Kidney epithelial cell (primary cell): Measurements from ENCODE around the gene GLP1R. TPM values are rescaled to one million over a fixed set of nuclear protein-coding genes. Genes with fewer than 3 reads are reported as not detected.

Experiments
- DNase-seq: peaks from one replicate; pipeline ENCODE4 v3.0.0-alpha.2; 2010; ENCODE audit warnings: low read depth
- H3K27me3 ChIP-seq: 2 replicates; pipeline ENCODE4 v1.6.0; 2011; ENCODE audit warnings: low read length; ENCODE audit not compliant: control insufficient read depth, insufficient read depth
- H3K36me3 ChIP-seq: 2 replicates; pipeline ENCODE4 v1.5.1; 2011; ENCODE audit warnings: low read length; ENCODE audit not compliant: control insufficient read depth, insufficient read depth
- H3K4me3 ChIP-seq: 2 replicates; pipeline ENCODE4 v1.5.1; 2011; ENCODE audit warnings: low read depth, mild to moderate bottlenecking, control low read depth, low read length
- CTCF ChIP-seq: IDR thresholded peaks from 2 replicates; pipeline ENCODE4 v1.5.1; 2011; ENCODE audit warnings: mild to moderate bottlenecking, moderate library complexity, low read length, control low read depth, inconsistent platforms; ENCODE audit not compliant: insufficient read depth, poor library complexity, severe bottlenecking
- total RNA-seq: library from RNA; depleted of rRNA; stranded (reverse); fragments of >200 nt; gene quantifications from 2 replicates; pipeline ENCODE4 v1.2.3, GENCODE V29; 2015

Gene GLP1R
- total RNA-seq, 1 donor from 2014 or later: 0.17 TPM

- Histone ChIP-seq H3K36me3 (no peaks in the 10 kb centered on the region), H3K4me3 (no peak overlapping the region), H3K27me3 (peaks cover 13% of the 10 kb centered on the region)
- DNase-seq: no peak
- no peak for TF ChIP-seq CTCF
These were observed 13.0 kb downstream of the GLP1R start for GRCh38 chr6:39061588-39061987.

DNA sequence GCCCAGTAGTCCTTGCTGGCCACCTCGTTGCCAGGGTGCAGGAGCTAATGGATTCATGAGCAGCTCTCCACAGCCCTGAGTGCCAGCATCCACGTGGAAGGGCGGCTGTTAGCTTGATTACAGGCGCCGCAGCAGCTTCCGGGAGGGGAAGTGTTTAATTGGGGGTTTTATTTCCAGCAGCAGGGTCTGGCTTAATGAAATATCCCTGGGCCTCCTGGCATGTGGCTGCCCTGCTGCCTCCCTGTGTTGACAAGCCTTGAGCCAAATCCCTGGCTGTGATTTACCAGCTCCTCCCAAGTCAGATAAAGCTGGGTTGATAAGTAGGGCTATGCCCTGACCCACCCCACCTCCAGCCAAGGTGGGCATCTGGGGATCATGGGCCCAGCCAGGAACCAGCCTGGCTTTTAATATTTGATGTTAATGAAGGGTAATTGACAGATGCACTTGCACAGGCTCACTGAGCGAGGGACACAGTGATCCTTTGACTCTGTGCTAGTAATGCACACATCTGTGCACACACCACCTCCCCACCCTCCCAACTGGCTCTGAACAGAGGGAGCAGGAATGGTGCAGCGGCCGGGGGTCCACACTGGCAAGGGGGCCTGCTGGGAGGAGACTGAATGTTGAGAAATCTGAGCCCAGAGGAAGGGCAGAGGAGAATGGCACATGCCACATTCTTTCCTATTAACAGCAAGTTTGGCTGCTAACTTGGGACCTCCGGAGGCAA is 13.6 kb downstream of the GLP1R start:
- Histone ChIP-seq H3K36me3 (no peaks in the 10 kb centered on the region), H3K4me3 (no peak overlapping the region), H3K27me3 (peaks cover 13% of the 10 kb centered on the region)
- no peak for DNase-seq
- TF ChIP-seq CTCF: no peak

GRCh38 chr6:39063526-39063925 is 14.9 kb downstream of the GLP1R start:
- Histone ChIP-seq H3K4me3 (no peak overlapping the region), H3K36me3 (no peaks in the 10 kb centered on the region), H3K27me3 (peaks cover 13% of the 10 kb centered on the region)
- TF ChIP-seq CTCF: no peak
- DNase-seq: no peak

DNA sequence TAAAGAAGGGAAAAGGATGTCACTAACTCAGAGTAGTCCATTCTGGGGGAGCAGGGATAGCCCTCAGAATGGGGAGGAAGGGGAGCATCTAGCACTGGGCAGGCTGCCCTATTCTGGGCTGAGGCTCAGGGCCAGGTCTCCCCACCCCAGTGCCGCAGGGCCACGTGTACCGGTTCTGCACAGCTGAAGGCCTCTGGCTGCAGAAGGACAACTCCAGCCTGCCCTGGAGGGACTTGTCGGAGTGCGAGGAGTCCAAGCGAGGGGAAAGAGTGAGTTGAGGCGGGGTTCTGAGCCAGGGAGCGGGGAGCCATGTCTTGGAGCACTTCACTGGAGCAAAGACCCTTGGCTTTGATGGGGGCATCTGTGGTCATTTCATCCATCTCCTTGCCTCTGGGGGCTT is 17.0 kb downstream of the GLP1R start:
- Histone ChIP-seq H3K4me3 (no peak overlapping the region), H3K36me3 (no peaks in the 10 kb centered on the region), H3K27me3 (peaks cover 11% of the 10 kb centered on the region)
- no peak for TF ChIP-seq CTCF
- no peak for DNase-seq

- no peak for TF ChIP-seq CTCF
- Histone ChIP-seq H3K36me3 (no peaks in the 10 kb centered on the region), H3K4me3 (no peak overlapping the region), H3K27me3 (no peaks in the 10 kb centered on the region)
- DNase-seq: no peak
These were observed 19.8 kb downstream of the GLP1R start for GRCh38 chr6:39068391-39068790.

- Histone ChIP-seq H3K27me3 (no peaks in the 10 kb centered on the region), H3K36me3 (no peaks in the 10 kb centered on the region), H3K4me3 (no peak overlapping the region)
- TF ChIP-seq CTCF: no peak
- DNase-seq: no peak
These were observed 24.2 kb downstream of the GLP1R start for GRCh38 chr6:39072830-39073229.
